UCSD-AML1 (cell line): ENCODE data around the gene GSTT4.
"Not testable (repeated sequence)": the region's sequence is repeated elsewhere in the genome, so short reads cannot be mapped to it uniquely, and the experiment has no call there.

Experiments used
- DNase-seq: peaks from one replicate; lab custom pipeline; 2025; ENCODE audit not compliant: unreplicated experiment; lab: John Stamatoyannopoulos, UW

The GSTT4 gene

DNA sequence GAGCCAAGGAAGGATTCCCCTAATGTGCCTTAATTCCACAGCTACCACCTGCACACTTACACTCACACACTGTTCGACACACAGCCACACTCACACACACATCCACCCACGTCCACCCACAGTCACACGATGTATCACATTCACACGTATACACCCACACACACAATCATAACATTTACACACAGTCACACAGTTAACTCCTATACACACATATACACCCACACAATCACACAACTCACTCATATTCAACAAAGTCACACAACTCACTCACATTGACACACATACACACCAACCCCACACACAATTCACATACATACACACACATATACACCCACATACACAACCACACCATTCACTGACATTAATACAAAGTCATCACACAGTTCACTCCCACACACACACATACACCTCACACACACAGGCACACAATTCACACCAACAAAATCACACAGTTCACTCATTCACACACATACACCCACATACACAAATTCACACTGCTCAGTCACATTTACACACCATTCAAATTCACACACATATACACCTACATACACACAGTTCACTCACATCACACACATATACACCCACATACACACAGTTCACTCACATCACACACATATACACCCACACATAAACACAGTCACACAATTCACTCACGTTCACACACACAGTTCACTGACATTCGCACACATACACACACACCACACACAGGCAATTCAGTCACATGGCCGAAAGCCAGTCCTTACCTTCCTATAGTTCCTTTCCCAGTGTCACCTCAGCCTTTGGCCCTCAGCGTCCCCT, 50.9 kb downstream of the GSTT4 start:
- DNase-seq, result not testable (repeated sequence)

GRCh38 chr22:23953485-23953884, 51.8 kb downstream of the GSTT4 start:
- DNase-seq, result not testable (repeated sequence)

GRCh38 chr22:23952794-23953405, 52.4 kb downstream of the GSTT4 start:
- not testable (repeated sequence) for DNase-seq

DNA sequence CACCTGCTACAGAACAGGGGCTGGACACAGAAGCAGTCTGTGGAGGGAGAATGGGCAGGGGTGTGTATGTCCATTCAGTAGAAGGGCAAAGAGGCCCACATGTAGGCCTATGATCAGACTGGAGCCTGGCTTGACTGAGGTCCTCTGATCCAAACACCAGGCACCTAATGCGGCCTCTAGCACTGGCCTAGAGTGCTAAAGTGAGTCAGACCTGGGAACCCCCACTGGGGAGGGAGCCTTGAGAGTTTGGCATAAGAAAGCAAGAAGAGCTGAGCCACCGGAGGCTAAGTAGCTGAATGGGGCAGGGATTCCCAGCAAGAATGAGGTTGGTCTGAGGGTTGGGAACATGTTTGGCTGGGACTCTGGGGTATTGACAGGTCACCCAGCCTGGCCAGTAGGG, 53.9 kb downstream of the GSTT4 start:
- DNase-seq, result not testable (repeated sequence)

DNA sequence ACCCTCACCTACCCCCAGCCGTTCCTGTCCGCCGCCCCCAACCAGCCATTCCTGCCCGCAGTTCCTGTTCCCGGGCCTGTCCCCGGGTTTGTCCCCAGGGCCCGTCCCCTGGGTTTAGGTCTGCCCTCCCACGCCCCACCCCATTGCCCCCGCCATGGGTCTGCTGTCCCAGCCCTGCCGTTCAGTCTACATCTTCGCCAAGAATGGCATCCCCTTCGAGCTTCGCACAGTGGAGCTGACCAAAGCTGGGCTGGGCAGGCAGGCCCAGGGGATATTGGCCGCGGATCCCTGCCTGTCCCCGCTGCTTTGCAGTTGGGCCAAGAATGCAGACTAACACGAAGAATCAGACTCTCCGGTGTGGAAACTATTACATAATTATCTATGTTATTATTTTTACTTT, 55.5 kb downstream of the GSTT4 start:
- not testable (repeated sequence) for DNase-seq
